ENCODE measurements around the gene PRND. TPM values are rescaled to one million over a fixed set of nuclear protein-coding genes. Genes with fewer than 3 reads are reported as not detected.

Gene PRND
- total and polyA plus RNA-seq, 2 of the 8 experiments (the other 6 are each of a cell fraction or from before 2014, with no cell fraction given) = 0.09 to 0.11 TPM

GRCh38 chr20:4772132-4772531 is 50.4 kb downstream of the PRND start:
- H2BK5ac ChIP-seq (ENCODE audit: low read depth, low read length) = no peak overlapping the region
- peaks cover 9% of the 10 kb centered on the region in 2 experiments; a peak in 2 of 4 replicates for H3K9me3 ChIP-seq (ENCODE audit: insufficient read depth in 2 of 2, low read depth in 1 of 2, low read length in 1 of 2)
- no peak overlapping the region for H3K18ac ChIP-seq (ENCODE audit: extremely low read depth, low read length)
- no peak overlapping the region for H2AK5ac ChIP-seq (ENCODE audit: low read depth, low read length)
- no peak overlapping the region for H4K91ac ChIP-seq (replicated peaks; ENCODE audit: insufficient read length, low read length)
- POLR2A ChIA-PET (ENCODE audit: partially characterized antibody) = no interaction called here
- no peak overlapping the region for H3K9ac ChIP-seq (replicated peaks in 1 of 4; ENCODE audit: extremely low read depth in 1 of 4, low read depth in 3 of 4, low read length in 3 of 4)
- H3K23me2 ChIP-seq (ENCODE audit: low read depth, low read length) = no peaks in the 10 kb centered on the region
- H3K23ac ChIP-seq (ENCODE audit: insufficient read length) = no peak overlapping the region
- no peaks in the 10 kb centered on the region for H3K27me3 ChIP-seq (replicated peaks in 1 of 4; ENCODE audit: control insufficient read depth in 3 of 4, extremely low read depth in 1 of 4, insufficient read depth in 3 of 4, low read length in 3 of 4)
- no peak overlapping the region for H3K27ac ChIP-seq (ENCODE audit: low read depth, low read length)
- no peaks in the 10 kb centered on the region for H3K4me1 ChIP-seq (replicated peaks in 1 of 4; ENCODE audit: control insufficient read depth in 3 of 4, insufficient read depth in 4 of 4, low read length in 3 of 4)
- H2AFZ ChIP-seq (ENCODE audit: low read length) = no peak overlapping the region
- H3K79me2 ChIP-seq (ENCODE audit: control insufficient read depth in 1 of 2, insufficient read depth in 2 of 2, low read length in 2 of 2) = no peaks in the 10 kb centered on the region
- H3K56ac ChIP-seq (replicated peaks; ENCODE audit: insufficient read length, low read depth, low read length) = no peak overlapping the region
- H3K4me3 ChIP-seq (ENCODE audit: extremely low read depth in 1 of 4, insufficient read depth in 2 of 4, low read depth in 3 of 4, low read length in 4 of 4) = no peak overlapping the region
- WGBS, 2 experiments (ENCODE audit: extremely low coverage in 1 of 2, insufficient coverage in 1 of 2, insufficient read length in 1 of 2, insufficient replicate concordance in 2 of 2, low coverage in 1 of 2, low lambda C conversion rate in 2 of 2, missing lambda C conversion rate in 1 of 2) = 89% methylated on average over 3 of the region's 3 CpGs; no CpG with 5 or more reads in 1 of the 2 experiments
- no peak overlapping the region for H2BK15ac ChIP-seq (ENCODE audit: low read length)
- H2BK12ac ChIP-seq (ENCODE audit: low read depth, low read length) = no peak overlapping the region
- H3K14ac ChIP-seq (ENCODE audit: insufficient read length) = no peak overlapping the region
- no peaks in the 10 kb centered on the region for H3K79me1 ChIP-seq (ENCODE audit: low read depth, low read length)
- no peak overlapping the region for H3K4me2 ChIP-seq (ENCODE audit: insufficient read depth in 1 of 2, low read depth in 2 of 2, low read length in 2 of 2)
- FAIRE-seq = no peak
- DNase-seq (ENCODE audit: low read depth in 1 of 2, low spot score in 2 of 2) = no peak
- no peak overlapping the region for H3K4ac ChIP-seq (replicated peaks; ENCODE audit: insufficient read length, low read depth, low read length)
- no peaks in the 10 kb centered on the region for H4K20me1 ChIP-seq (replicated peaks in 1 of 2; ENCODE audit: control insufficient read depth in 1 of 2, insufficient read depth in 2 of 2, low read length in 2 of 2)
- H4K5ac ChIP-seq (ENCODE audit: insufficient read length, low read depth, low read length) = no peak overlapping the region
- H3K36me3 ChIP-seq (ENCODE audit: control insufficient read depth in 2 of 4, insufficient read depth in 4 of 4, low read length in 3 of 4) = no peaks in the 10 kb centered on the region
- CTCF ChIA-PET (ENCODE audit: partially characterized antibody) = interaction anchor here (0.5 to 1.4 kb wide), 5 partner anchors 10 to 185 kb away, joined by 3 to 4 read pairs (median 4); no protein-coding TSS in a partner anchor
- no peak overlapping the region for H4K8ac ChIP-seq (ENCODE audit: extremely low read depth, insufficient read depth, low read length)
- TF ChIP-seq USF2 (IDR thresholded peaks at IDR 0.05; ENCODE audit: low read length) (no peak), YY1 (IDR thresholded peaks at IDR 0.05; ENCODE audit: low read depth, low read length) (no peak), POU5F1 (IDR thresholded peaks at IDR 0.05; ENCODE audit: low read depth, low read length) (no peak), SRF (IDR thresholded peaks at IDR 0.05; ENCODE audit: low read depth, low read length) (no peak), ASH2L (IDR thresholded peaks at IDR 0.05; ENCODE audit: low read length) (no peak), GTF2F1 (IDR thresholded peaks at IDR 0.05; ENCODE audit: borderline replicate concordance, low read depth, low read length) (no peak), RBBP5 (IDR thresholded peaks at IDR 0.05; ENCODE audit: borderline replicate concordance, low read depth, low read length) (no peak), SAP30 (IDR thresholded peaks at IDR 0.05; ENCODE audit: insufficient read depth, insufficient replicate concordance, low read length) (no peak), BCL11A (IDR thresholded peaks at IDR 0.05; ENCODE audit: low read depth in 2 of 2, low read length in 2 of 2) (no peak), POLR2AphosphoS5 (IDR thresholded peaks at IDR 0.05; ENCODE audit: low read depth, low read length) (no peak), KDM1A (IDR thresholded peaks at IDR 0.05; ENCODE audit: borderline replicate concordance, low read length) (no peak), ZNF274 (IDR thresholded peaks at IDR 0.05; ENCODE audit: borderline replicate concordance, extremely low read depth, low read length) (no peak)
- no peak overlapping the region for H2BK20ac ChIP-seq (ENCODE audit: low read length)
- no peak overlapping the region for H2BK120ac ChIP-seq (replicated peaks; ENCODE audit: low read depth, low read length)
